ENCODE measurements around the gene WDR90. TPM values are rescaled to one million over a fixed set of nuclear protein-coding genes. Genes with fewer than 3 reads are reported as not detected.

WDR90 gene
- total RNA-seq, 2 donors from 2014 or later, result 15.8 to 111 TPM

GRCh38 chr16:659618-660017 is 10.5 kb downstream of the WDR90 start:
- no peak overlapping the region for H3K4me3 ChIP-seq
- H3K36me3 ChIP-seq (replicated peaks in 1 of 2; ENCODE audit: insufficient read depth in 1 of 2, low read depth in 2 of 2), result no peaks in the 10 kb centered on the region
- H3K9me3 ChIP-seq, result no peaks in the 10 kb centered on the region
- no peaks in the 10 kb centered on the region for H3K27me3 ChIP-seq
- peaks cover 19% of the 10 kb centered on the region for H3K4me1 ChIP-seq
- peak overlapping the region in 1 of 4 donors; percentile 80 for H3K27ac ChIP-seq
- DNase-seq (no peak), ATAC-seq (no peak)
- no peak for TF ChIP-seq POLR2A (IDR thresholded peaks at IDR 0.05)
- TF ChIP-seq, protein P1, sequence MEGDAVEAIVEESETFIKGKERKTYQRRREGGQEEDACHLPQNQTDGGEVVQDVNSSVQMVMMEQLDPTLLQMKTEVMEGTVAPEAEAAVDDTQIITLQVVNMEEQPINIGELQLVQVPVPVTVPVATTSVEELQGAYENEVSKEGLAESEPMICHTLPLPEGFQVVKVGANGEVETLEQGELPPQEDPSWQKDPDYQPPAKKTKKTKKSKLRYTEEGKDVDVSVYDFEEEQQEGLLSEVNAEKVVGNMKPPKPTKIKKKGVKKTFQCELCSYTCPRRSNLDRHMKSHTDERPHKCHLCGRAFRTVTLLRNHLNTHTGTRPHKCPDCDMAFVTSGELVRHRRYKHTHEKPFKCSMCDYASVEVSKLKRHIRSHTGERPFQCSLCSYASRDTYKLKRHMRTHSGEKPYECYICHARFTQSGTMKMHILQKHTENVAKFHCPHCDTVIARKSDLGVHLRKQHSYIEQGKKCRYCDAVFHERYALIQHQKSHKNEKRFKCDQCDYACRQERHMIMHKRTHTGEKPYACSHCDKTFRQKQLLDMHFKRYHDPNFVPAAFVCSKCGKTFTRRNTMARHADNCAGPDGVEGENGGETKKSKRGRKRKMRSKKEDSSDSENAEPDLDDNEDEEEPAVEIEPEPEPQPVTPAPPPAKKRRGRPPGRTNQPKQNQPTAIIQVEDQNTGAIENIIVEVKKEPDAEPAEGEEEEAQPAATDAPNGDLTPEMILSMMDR (IDR thresholded peaks at IDR 0.05), result no peak
- 85% methylated on average over 20 of the region's 20 CpGs; no CpG with 5 or more reads in 1 of the 2 donors for WGBS, 2 donors
- intact Hi-C loops (cut with DNase I), result no loop called here

GRCh38 chr16:660132-660458 is 10.9 kb downstream of the WDR90 start:
- Histone ChIP-seq H3K9me3 (no peaks in the 10 kb centered on the region), H3K36me3 (replicated peaks in 1 of 2; ENCODE audit: insufficient read depth in 1 of 2, low read depth in 2 of 2) (no peaks in the 10 kb centered on the region), H3K27ac (peak overlapping the region; percentile 68 to 82 (median 76)), H3K4me1 (peaks cover 19% of the 10 kb centered on the region), H3K4me3 (no peak overlapping the region), H3K27me3 (no peaks in the 10 kb centered on the region)
- WGBS, 2 donors, result 64 to 67% methylated on average over 4 of the region's 6 CpGs
- no peak for DNase-seq
- intact Hi-C loops (cut with DNase I), result no loop called here
- ATAC-seq, result no peak
- TF ChIP-seq, protein P1 (IDR thresholded peaks at IDR 0.05), result no peak
- TF ChIP-seq POLR2A (IDR thresholded peaks at IDR 0.05), result no peak

- H3K9me3 ChIP-seq, result no peaks in the 10 kb centered on the region
- peaks cover 19% of the 10 kb centered on the region for H3K4me1 ChIP-seq
- WGBS, 2 donors, result 18 to 20% methylated on average over 2 to 27 of the region's 43 CpGs
- DNase-seq (peak; percentile 96 to 99 (median 98)), ATAC-seq (peak; percentile 88)
- peak overlapping the region; percentile 71 to 82 (median 80) for H3K27ac ChIP-seq
- H3K27me3 ChIP-seq, result no peaks in the 10 kb centered on the region
- no peaks in the 10 kb centered on the region for H3K36me3 ChIP-seq (replicated peaks in 1 of 2; ENCODE audit: insufficient read depth in 1 of 2, low read depth in 2 of 2)
- peak in 2 of 3 donors; percentile 42 to 52 for TF ChIP-seq POLR2A (IDR thresholded peaks at IDR 0.05)
- TF ChIP-seq, protein P1 (IDR thresholded peaks at IDR 0.05), result peak; percentile 54 to 76 (median 67)
- H3K4me3 ChIP-seq, result no peak overlapping the region
- intact Hi-C loops (cut with DNase I), result no loop called here
Observed at GRCh38 chr16:660459-661183, 11.5 kb downstream of the WDR90 start.

DNA sequence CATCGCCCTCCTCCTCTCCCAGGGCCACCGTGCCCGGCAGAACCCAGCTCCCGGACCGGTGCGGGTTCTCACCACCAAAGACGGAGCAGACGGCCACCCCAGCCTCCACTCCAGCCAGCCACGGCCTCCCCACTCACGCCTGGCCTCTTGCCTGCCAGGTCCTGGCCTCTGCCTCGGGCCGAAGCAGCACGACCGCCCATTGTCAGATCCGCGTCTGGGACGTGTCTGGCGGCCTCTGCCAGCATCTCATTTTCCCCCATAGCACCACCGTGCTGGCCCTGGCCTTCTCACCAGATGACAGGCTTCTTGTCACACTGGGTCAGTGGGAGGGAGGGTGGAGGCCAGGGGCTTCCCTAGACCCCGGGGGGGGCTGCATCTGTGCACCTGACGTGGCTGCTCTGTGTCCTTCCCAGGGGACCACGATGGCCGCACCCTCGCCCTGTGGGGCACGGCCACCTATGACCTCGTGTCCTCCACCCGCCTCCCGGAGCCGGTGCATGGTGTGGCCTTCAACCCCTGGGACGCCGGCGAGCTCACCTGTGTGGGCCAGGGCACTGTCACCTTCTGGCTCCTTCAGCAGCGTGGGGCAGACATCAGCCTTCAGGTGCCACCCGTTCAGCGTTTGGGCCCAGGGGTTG is 12.1 kb downstream of the WDR90 start:
- Histone ChIP-seq H3K36me3 (replicated peaks in 1 of 2; ENCODE audit: insufficient read depth in 1 of 2, low read depth in 2 of 2) (no peaks in the 10 kb centered on the region), H3K4me3 (no peak overlapping the region), H3K4me1 (peaks cover 19% of the 10 kb centered on the region), H3K27ac (peak overlapping the region; percentile 30 to 80 (median 78)), H3K27me3 (no peaks in the 10 kb centered on the region), H3K9me3 (no peaks in the 10 kb centered on the region)
- ATAC-seq (no peak), DNase-seq (peak in 1 of 4 donors; percentile 42)
- intact Hi-C loops (cut with DNase I), result no loop called here
- WGBS, 2 donors, result 0 to 30% methylated on average over 3 to 35 of the region's 35 CpGs
- TF ChIP-seq POLR2A (IDR thresholded peaks at IDR 0.05), result no peak
- TF ChIP-seq, protein P1 (IDR thresholded peaks at IDR 0.05), result no peak

Data from body of pancreas (tissue), 4 donors.